Upper lobe of left lung (tissue), 6 donors: Measurements from ENCODE around the gene ZCCHC12. TPM values are rescaled to one million over a fixed set of nuclear protein-coding genes. Genes with fewer than 3 reads are reported as not detected.

Experiments used
- ATAC-seq, 2 donors: fragments of 200-7000 bp; cut with Tn5 transposase; one replicate each; pipeline ENCODE4 v1.9.1; 2022; ENCODE audit warnings: mild to moderate bottlenecking in 2 of 2, moderate library complexity in 2 of 2; ENCODE audit not compliant: low FRiP score in 2 of 2
- DNase-seq, 2 donors: peaks; one replicate each; pipeline ENCODE4 v3.0.0-alpha.2; 2019 to 2020
- H3K27ac ChIP-seq, 4 donors: fragments of 200-600 bp; sonication (generic); one replicate each; pipeline ENCODE4 v1.5.1; 2016 to 2019
- H3K27me3 ChIP-seq, 4 donors: fragments of 200-600 bp; sonication (generic); one replicate each; pipeline ENCODE4 v1.5.1; 2017 to 2019
- H3K36me3 ChIP-seq, 4 donors: fragments of 200-600 bp; sonication (generic); one replicate each; pipeline ENCODE4 v1.5.1; 2016 to 2019
- H3K4me1 ChIP-seq, 4 donors: fragments of 200-600 bp; sonication (generic); one replicate each; pipeline ENCODE4 v1.5.1; 2018 to 2019
- H3K4me3 ChIP-seq, 4 donors: fragments of 200-600 bp; sonication (generic); one replicate each; pipeline ENCODE4 v1.5.1; 2017 to 2019; ENCODE audit warnings: mild to moderate bottlenecking in 2 of 4, moderate library complexity in 1 of 4
- H3K9me3 ChIP-seq, 4 donors: fragments of 200-600 bp; sonication (generic); one replicate each; pipeline ENCODE4 v1.5.1; 2018 to 2019
- CTCF ChIP-seq, 6 experiments: fragments of 450-650 bp in 4 of 6; fragments of 200-600 bp in 2 of 6; sonication (generic) in 2 of 6; IDR thresholded peaks; one replicate each; pipeline ENCODE4 v1.5.1; 2016 to 2019; ENCODE audit warnings: antibody characterized with exemption in 6 of 6
- EP300 ChIP-seq, 4 donors: sonication (generic); formaldehyde crosslinking; IDR thresholded peaks; one replicate each; pipeline ENCODE4 v1.5.1; 2017; ENCODE audit warnings: antibody characterized with exemption in 4 of 4, control low read depth in 2 of 4
- POLR2A ChIP-seq, 4 donors: fragments of 450-650 bp; IDR thresholded peaks; one replicate each; pipeline ENCODE4 v1.5.1; 2016 to 2017; ENCODE audit warnings: antibody characterized with exemption in 4 of 4, mild to moderate bottlenecking in 2 of 4
- POLR2AphosphoS5 ChIP-seq, 2 donors: sonication (generic); formaldehyde crosslinking; IDR thresholded peaks; one replicate each; pipeline ENCODE4 v1.5.1; 2017; ENCODE audit warnings: antibody characterized with exemption in 2 of 2
- WGBS, 2 donors: methylation state at CpG; one replicate each; pipeline ENCODE4 v1.1.5; 2017 to 2018; 5-methylcytosine and 5-hydroxymethylcytosine counted together
- total RNA-seq, 6 donors: library from RNA; depleted of rRNA in 4 of 6; stranded (reverse); fragments of >200 nt in 4 of 6; gene quantifications; one replicate each; pipeline versions ENCODE4 v1.1.0 to v1.2.1, GENCODE V29; 2016 to 2021
- donor health status: DM: no; HTN: no; CAD: no; lungs with moderate emphysema.
- donor health status: DM: no; HTN: yes; CAD: no; lungs with severe emphysema.

ZCCHC12 gene
- total RNA-seq, 6 donors from 2014 or later, result 0.46 to 3.6 (median 1.1) TPM; not detected in 3

GRCh38 chrX:118825227-118825626 lies 1.6 kb downstream of the ZCCHC12 start:
- TF ChIP-seq POLR2A (IDR thresholded peaks at IDR 0.05), result no peak
- no peak for TF ChIP-seq POLR2AphosphoS5 (IDR thresholded peaks at IDR 0.05)
- TF ChIP-seq EP300 (IDR thresholded peaks at IDR 0.05), result no peak
- no peak for TF ChIP-seq CTCF (IDR thresholded peaks at IDR 0.05)
- Histone ChIP-seq H3K4me3 (no peak overlapping the region), H3K4me1 (peaks cover 4 to 15% (median 10%) of the 10 kb centered on the region in 4 donors), H3K36me3 (no peaks in the 10 kb centered on the region), H3K27me3 (peaks cover 0 to 9% (median 0%) of the 10 kb centered on the region in 4 donors), H3K9me3 (no peaks in the 10 kb centered on the region), H3K27ac (no peak overlapping the region)
- WGBS, 2 donors, result 18 to 51% methylated on average over 3 to 16 of the region's 16 CpGs
- no peak for DNase-seq
- no peak for ATAC-seq

DNA sequence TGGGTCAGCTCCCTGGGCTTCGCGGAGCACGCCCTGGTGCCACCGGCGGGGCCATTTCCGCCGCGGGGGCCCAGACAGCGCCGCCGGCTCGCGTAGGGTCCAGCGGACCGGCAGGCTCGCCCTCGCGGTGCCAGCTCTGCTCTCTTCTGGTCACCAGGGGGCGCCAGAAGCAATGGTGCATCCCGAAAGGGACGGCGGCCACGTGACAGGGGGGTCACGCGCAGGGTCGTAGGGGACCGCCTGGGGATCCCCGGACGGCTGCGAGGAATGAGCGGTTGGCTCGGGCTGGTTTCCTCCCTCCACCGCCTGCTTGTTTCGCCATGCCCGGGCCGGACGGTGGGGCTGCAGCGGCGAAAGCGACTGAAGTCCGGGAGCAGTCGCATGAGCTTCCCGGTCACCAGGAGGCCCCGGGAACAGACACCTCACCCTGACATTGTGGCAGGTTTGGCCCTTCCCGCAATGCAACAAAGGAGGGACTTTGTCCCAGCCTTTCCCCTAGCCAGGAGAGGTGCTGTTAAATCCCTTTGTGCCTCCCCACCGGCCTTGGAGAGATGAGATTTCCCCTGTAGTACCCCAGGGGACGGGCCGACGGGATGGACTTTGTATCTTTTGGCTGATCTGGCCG lies 15.8 kb downstream of the ZCCHC12 start:
- WGBS, 2 donors, result 6 to 55% methylated on average over 3 to 50 of the region's 50 CpGs
- Histone ChIP-seq H3K27ac (peak overlapping the region in 1 of 4 donors; percentile 58), H3K9me3 (no peaks in the 10 kb centered on the region), H3K27me3 (no peaks in the 10 kb centered on the region), H3K36me3 (no peaks in the 10 kb centered on the region), H3K4me3 (peak overlapping the region in 3 of 4 donors; percentile 34 to 51 (median 48)), H3K4me1 (no peaks in the 10 kb centered on the region)
- ATAC-seq, result peak; percentile 89 to 96
- TF ChIP-seq EP300 (IDR thresholded peaks at IDR 0.05), result no peak
- TF ChIP-seq POLR2A (IDR thresholded peaks at IDR 0.05), result no peak
- peak; percentile 64 to 90 (median 88) for TF ChIP-seq CTCF (IDR thresholded peaks at IDR 0.05)
- TF ChIP-seq POLR2AphosphoS5 (IDR thresholded peaks at IDR 0.05), result no peak
- DNase-seq, result peak; percentile 85 to 92

DNA sequence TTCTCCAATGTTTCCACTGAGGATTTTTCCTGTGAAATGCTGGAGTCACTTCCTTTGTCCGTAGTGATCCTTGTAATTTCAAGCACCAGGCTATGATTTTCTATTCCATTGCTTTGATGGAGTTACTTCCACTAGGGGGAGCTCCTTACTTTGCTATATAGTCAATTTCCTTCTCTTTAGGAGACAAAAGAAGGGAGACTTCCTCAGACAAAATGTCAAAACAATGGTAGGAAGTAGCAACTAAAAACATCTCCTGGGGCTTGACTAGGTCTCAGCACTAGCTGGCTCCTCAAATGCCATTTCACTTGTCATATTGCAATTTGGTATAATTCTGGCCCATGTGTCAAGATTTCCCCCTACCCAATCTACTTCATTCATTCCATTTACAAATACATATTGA lies 24.1 kb downstream of the ZCCHC12 start:
- 6 to 8% methylated on average over 1 of the region's 1 CpG for WGBS, 2 donors
- H3K4me1 ChIP-seq, result no peaks in the 10 kb centered on the region
- H3K27me3 ChIP-seq, result no peaks in the 10 kb centered on the region
- no peak overlapping the region for H3K27ac ChIP-seq
- H3K4me3 ChIP-seq, result no peak overlapping the region
- peak in 1 of 2 donors; percentile 56 for ATAC-seq
- no peaks in the 10 kb centered on the region for H3K9me3 ChIP-seq
- no peak for DNase-seq
- H3K36me3 ChIP-seq, result no peaks in the 10 kb centered on the region
- TF ChIP-seq POLR2A (IDR thresholded peaks at IDR 0.05), result no peak
- TF ChIP-seq CTCF (IDR thresholded peaks at IDR 0.05), result peak; percentile 51 to 71 (median 64)

DNA sequence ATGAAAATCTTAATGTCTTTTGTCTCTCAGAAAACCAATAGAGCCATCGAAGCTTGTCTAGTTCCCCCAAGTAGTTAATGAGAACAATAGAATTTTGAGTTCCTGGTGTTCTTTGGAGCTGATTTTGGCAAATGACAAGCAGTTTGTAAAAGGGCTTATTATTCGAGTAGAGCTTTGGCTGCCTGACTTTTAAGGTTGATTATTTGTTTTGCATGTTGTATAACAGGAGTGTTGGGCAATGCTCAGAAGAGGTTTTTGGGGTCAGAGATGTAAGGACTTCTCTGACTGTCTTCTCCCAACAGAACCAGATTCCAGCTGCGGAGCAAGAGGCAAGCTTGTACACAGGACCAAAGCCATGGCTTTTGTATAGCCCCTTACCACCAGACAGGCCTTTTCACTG lies 30.0 kb downstream of the ZCCHC12 start:
- ATAC-seq, result no peak
- no peaks in the 10 kb centered on the region for H3K4me1 ChIP-seq

More for the DNA sequence above, 30.0 kb downstream of the ZCCHC12 start:
- no peak for DNase-seq
- 50 to 62% methylated on average over 3 of the region's 3 CpGs for WGBS, 2 donors
- Histone ChIP-seq H3K27ac (peak overlapping the region in 1 of 4 donors; percentile 16), H3K27me3 (no peaks in the 10 kb centered on the region), H3K36me3 (no peaks in the 10 kb centered on the region), H3K9me3 (no peaks in the 10 kb centered on the region), H3K4me3 (no peak overlapping the region)
- TF ChIP-seq POLR2AphosphoS5 (IDR thresholded peaks at IDR 0.05), result no peak
- TF ChIP-seq POLR2A (IDR thresholded peaks at IDR 0.05), result no peak
- TF ChIP-seq EP300 (IDR thresholded peaks at IDR 0.05), result no peak
- no peak for TF ChIP-seq CTCF (IDR thresholded peaks at IDR 0.05)
